OCI-LY7 (cell line): ENCODE measurements around the gene INPP5F. TPM values are rescaled to one million over a fixed set of nuclear protein-coding genes. Genes with fewer than 3 reads are reported as not detected.

Experiments
- BruUV-seq: library from RNA; stranded (reverse); fragments of 400-500 nt; replicated peaks from 2 replicates; lab custom pipeline; 2021; lab: Mats Ljungman, UMichigan
- CTCF ChIA-PET: fragments of 300-600 bp; sonication (Branson Sonifier 250); formaldehyde crosslinking; loops from one replicate; lab custom pipeline; 2022; ENCODE audit warnings: antibody characterized with exemption; ENCODE audit not compliant: unreplicated experiment; lab: Charles Lee
- POLR2A ChIA-PET: fragments of 300-600 bp; sonication (Branson Sonifier 250); formaldehyde crosslinking; loops from one replicate; lab custom pipeline; 2022; ENCODE audit warnings: antibody characterized with exemption; lab: Charles Lee
- DNase-seq: peaks from one replicate; pipeline ENCODE4 v3.0.0-alpha.2; 2015; ENCODE audit warnings: low spot score
- H2AFZ ChIP-seq: fragments of 200-600 bp; sonication (generic), shearing (Covaris generic); 2 replicates; pipeline ENCODE4 v1.6.1; 2014; ENCODE audit warnings: mild to moderate bottlenecking, antibody characterized with exemption, low read length, moderate library complexity
- H3K27ac ChIP-seq: fragments of 200-600 bp; sonication (generic); 2 replicates; pipeline ENCODE4 v1.5.1; 2014; ENCODE audit warnings: mixed run types, low read depth, mild to moderate bottlenecking, moderate library complexity, low read length, inconsistent platforms; ENCODE audit not compliant: poor library complexity, severe bottlenecking
- H3K36me3 ChIP-seq: fragments of 200-600 bp; sonication (generic); 2 replicates; pipeline ENCODE4 v1.6.1; 2014; ENCODE audit warnings: mild to moderate bottlenecking, antibody characterized with exemption, low read length, moderate library complexity, mixed read lengths; ENCODE audit not compliant: insufficient read depth
- H3K4me1 ChIP-seq: fragments of 200-600 bp; sonication (generic); 2 replicates; pipeline ENCODE4 v1.5.1; 2014; ENCODE audit warnings: mild to moderate bottlenecking, low read length; ENCODE audit not compliant: insufficient read depth, poor library complexity, severe bottlenecking
- H3K4me2 ChIP-seq: fragments of 200-600 bp; sonication (generic); 2 replicates; pipeline ENCODE4 v1.6.1; 2014; ENCODE audit warnings: mild to moderate bottlenecking, low read length
- H3K4me3 ChIP-seq: fragments of 200-600 bp; sonication (generic); 2 replicates; pipeline ENCODE4 v1.5.1; 2014; ENCODE audit warnings: mild to moderate bottlenecking, low read depth, low read length; ENCODE audit not compliant: poor library complexity, severe bottlenecking
- H3K79me2 ChIP-seq: fragments of 200-600 bp; sonication (generic); 2 replicates; pipeline ENCODE4 v1.6.1; 2016; ENCODE audit warnings: low read depth, mild to moderate bottlenecking, low read length, moderate library complexity, mixed read lengths; ENCODE audit not compliant: insufficient read depth
- H3K9me2 ChIP-seq: fragments of 200-600 bp; sonication (generic); 2 replicates; pipeline ENCODE4 v1.6.1; 2016; ENCODE audit warnings: mild to moderate bottlenecking, low read length, mixed read lengths; ENCODE audit not compliant: insufficient read depth
- H3K9me3 ChIP-seq: fragments of 200-600 bp; sonication (generic); 2 replicates; pipeline ENCODE4 v1.6.1; 2014; ENCODE audit warnings: mild to moderate bottlenecking, mixed run types, low read length, mixed read lengths
- H4K20me1 ChIP-seq: fragments of 200-600 bp; sonication (generic); 2 replicates; pipeline ENCODE4 v1.6.1; 2014; ENCODE audit warnings: mild to moderate bottlenecking, antibody characterized with exemption, low read length, moderate library complexity, mixed read lengths; ENCODE audit not compliant: insufficient read depth
- CTCF ChIP-seq: fragments of 200-600 bp; sonication (generic); conservative IDR thresholded peaks from 2 replicates; pipeline ENCODE4 v1.5.1; 2014; ENCODE audit warnings: mild to moderate bottlenecking, antibody characterized with exemption, low read length, moderate library complexity, mixed read lengths
- EZH2phosphoT487 ChIP-seq: fragments of 200-600 bp; sonication (generic); IDR thresholded peaks from 2 replicates; pipeline ENCODE4 v1.6.1; 2018; ENCODE audit warnings: low read depth, borderline replicate concordance, mild to moderate bottlenecking, mixed run types, antibody characterized with exemption, low read length, moderate library complexity, mixed read lengths
- intact Hi-C: fragments of 100-400 bp; cut with micrococcal nuclease; formaldehyde crosslinking; loops from one replicate; pipeline ENCODE4 v1.10.0; 2022; ENCODE audit not compliant: unreplicated experiment
- total RNA-seq, 2 experiments: library from RNA; depleted of rRNA in 1 of 2; stranded (reverse); fragments of >200 nt in 1 of 2; shearing (Covaris generic) in 1 of 2; gene quantifications; 2 replicates each; pipeline ENCODE4 v1.2.3, GENCODE V29; 2014 to 2022

Gene INPP5F
- total RNA-seq, 2 experiments from 2014 or later = 6.2 to 12.8 TPM

GRCh38 chr10:119821182-119821581, 95.3 kb downstream of the INPP5F start:
- CTCF ChIA-PET = no interaction called here
- Histone ChIP-seq H2AFZ (no peak overlapping the region), H4K20me1 (no peaks in the 10 kb centered on the region), H3K79me2 (no peaks in the 10 kb centered on the region), H3K27ac (no peak overlapping the region), H3K4me3 (no peak overlapping the region), H3K4me1 (no peaks in the 10 kb centered on the region), H3K36me3 (peaks cover 4% of the 10 kb centered on the region; the same call in 1 of the 2 replicates), H3K9me2 (no peaks in the 10 kb centered on the region), H3K9me3 (no peaks in the 10 kb centered on the region), H3K4me2 (no peak overlapping the region)
- intact Hi-C loops = loop anchor here (5.0 kb wide), 1 partner anchor 134 kb away; no protein-coding TSS in a partner anchor
- DNase-seq = no peak
- POLR2A ChIA-PET = interaction anchor here (0.5 to 2.3 kb wide), 2 partner anchors 9 to 590 kb away, joined by 6 read pairs; no protein-coding TSS in a partner anchor
- no TSS peak for BruUV-seq
- TF ChIP-seq EZH2phosphoT487 = no peak
- no peak for TF ChIP-seq CTCF

GRCh38 chr10:119824299-119824698, 98.4 kb downstream of the INPP5F start:
- no peak for TF ChIP-seq EZH2phosphoT487
- TF ChIP-seq CTCF = no peak
- ChIA-PET CTCF (no interaction called here), POLR2A (no interaction called here)

DNA sequence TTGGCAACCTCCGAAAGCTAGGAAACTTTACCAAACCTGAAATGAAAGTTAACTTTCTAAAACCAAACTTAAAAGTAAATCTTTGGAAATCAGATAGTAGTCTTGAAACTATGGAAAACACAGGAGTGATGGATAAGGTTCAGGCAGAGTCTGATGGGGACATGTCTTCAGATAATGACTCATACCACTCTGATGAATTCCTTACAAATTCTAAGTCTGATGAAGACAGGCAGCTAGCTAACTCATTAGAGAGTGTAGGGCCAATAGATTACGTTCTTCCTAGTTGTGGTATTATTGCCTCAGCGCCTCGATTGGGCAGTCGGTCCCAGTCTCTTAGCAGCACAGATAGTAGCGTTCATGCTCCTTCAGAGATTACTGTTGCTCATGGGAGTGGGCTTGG, 100.9 kb downstream of the INPP5F start:
- Histone ChIP-seq H3K9me3 (no peaks in the 10 kb centered on the region), H2AFZ (no peak overlapping the region), H3K9me2 (no peaks in the 10 kb centered on the region), H3K79me2 (no peaks in the 10 kb centered on the region), H3K36me3 (peaks cover 59% of the 10 kb centered on the region), H3K27ac (no peak overlapping the region), H3K4me3 (no peak overlapping the region), H3K4me2 (no peak overlapping the region), H4K20me1 (no peaks in the 10 kb centered on the region), H3K4me1 (no peaks in the 10 kb centered on the region)
- no peak for DNase-seq
- BruUV-seq = no TSS peak
- ChIA-PET POLR2A (interaction anchor here (0.6 kb wide), 1 partner anchor 38 kb away, joined by 4 read pairs; no protein-coding TSS in a partner anchor), CTCF (no interaction called here)
- no peak for TF ChIP-seq EZH2phosphoT487
- TF ChIP-seq CTCF = no peak
- intact Hi-C loops = no loop called here

More at GRCh38 chr10:119824299-119824698, 98.4 kb downstream of the INPP5F start:
- Histone ChIP-seq H3K4me1 (no peaks in the 10 kb centered on the region), H4K20me1 (no peaks in the 10 kb centered on the region), H3K4me2 (no peak overlapping the region), H3K27ac (no peak overlapping the region), H3K79me2 (no peaks in the 10 kb centered on the region), H3K36me3 (peaks cover 34% of the 10 kb centered on the region), H3K9me3 (no peaks in the 10 kb centered on the region), H3K4me3 (no peak overlapping the region), H2AFZ (no peak overlapping the region), H3K9me2 (no peaks in the 10 kb centered on the region)
- no peak for DNase-seq
- intact Hi-C loops = loop anchor here (5.0 kb wide), 1 partner anchor 137 kb away; no protein-coding TSS in a partner anchor
- no TSS peak for BruUV-seq
